GM21515 (cell line): ENCODE measurements around the gene HUS1B.
"Not testable (repeated sequence)": the region's sequence is repeated elsewhere in the genome, so short reads cannot be mapped to it uniquely, and the experiment has no call there.

Experiments
- ATAC-seq: cut with Tn5 transposase; IDR thresholded peaks from one replicate; pipeline ENCODE4 v1.9.1; 2021; ENCODE audit not compliant: unreplicated experiment

The HUS1B gene

GRCh38 chr6:656460-657252, at the start of gene HUS1B:
Gene HUS1B, minus strand, starts transcription at chr6:657100. Its CDS starts 156 bp downstream, at chr6:656944.
- ATAC-seq: no peak

- ATAC-seq: no peak
Observed at GRCh38 chr6:706146-706545, 49.2 kb upstream of the HUS1B start.

GRCh38 chr6:705047-705446, 48.1 kb upstream of the HUS1B start:
- no peak for ATAC-seq

- no peak for ATAC-seq
Observed at GRCh38 chr6:704046-704445, 47.1 kb upstream of the HUS1B start.

- ATAC-seq: no peak
Observed at GRCh38 chr6:703552-703951, 46.7 kb upstream of the HUS1B start.

- ATAC-seq: no peak
Observed at GRCh38 chr6:701700-702479, 45.0 kb upstream of the HUS1B start.

GRCh38 chr6:701215-701614, 44.3 kb upstream of the HUS1B start:
- no peak for ATAC-seq

GRCh38 chr6:700490-700889, 43.6 kb upstream of the HUS1B start:
- ATAC-seq: no peak

- no peak for ATAC-seq
Observed at GRCh38 chr6:699319-699718, 42.4 kb upstream of the HUS1B start.

- ATAC-seq: not testable (repeated sequence)
Observed at GRCh38 chr6:694431-695126, 37.7 kb upstream of the HUS1B start.

GRCh38 chr6:693723-694009, 36.8 kb upstream of the HUS1B start:
- ATAC-seq: no peak

GRCh38 chr6:692858-693722, 36.2 kb upstream of the HUS1B start, which contains the start of gene EXOC2:
Gene EXOC2, minus strand, starts transcription at chr6:693139. Its CDS starts 55,321 bp downstream, at chr6:637818.
- peak; percentile 86 for ATAC-seq

- ATAC-seq: peak; percentile 73
Observed at GRCh38 chr6:692356-692851, 35.5 kb upstream of the HUS1B start.

- no peak for ATAC-seq
Observed at GRCh38 chr6:689223-689622, 32.3 kb upstream of the HUS1B start.

GRCh38 chr6:686497-686896, 29.6 kb upstream of the HUS1B start:
- ATAC-seq: no peak

- ATAC-seq: peak; percentile 77
Observed at GRCh38 chr6:684831-685636, 28.1 kb upstream of the HUS1B start.

GRCh38 chr6:683742-684440, 27.0 kb upstream of the HUS1B start:
- ATAC-seq: no peak

- no peak for ATAC-seq
Observed at GRCh38 chr6:680666-681340, 23.9 kb upstream of the HUS1B start.

- ATAC-seq: no peak
Observed at GRCh38 chr6:680251-680650, 23.4 kb upstream of the HUS1B start.
